Glomerular visceral epithelial cell (primary cell): ENCODE data around the gene RPL9.
"Not testable (repeated sequence)": the region's sequence is repeated elsewhere in the genome, so short reads cannot be mapped to it uniquely, and the experiment has no call there.

Source experiments
- DNase-seq: peaks from one replicate; pipeline ENCODE4 v3.0.0-alpha.2; 2016; ENCODE audit errors: extremely low spot score

The RPL9 gene

DNA sequence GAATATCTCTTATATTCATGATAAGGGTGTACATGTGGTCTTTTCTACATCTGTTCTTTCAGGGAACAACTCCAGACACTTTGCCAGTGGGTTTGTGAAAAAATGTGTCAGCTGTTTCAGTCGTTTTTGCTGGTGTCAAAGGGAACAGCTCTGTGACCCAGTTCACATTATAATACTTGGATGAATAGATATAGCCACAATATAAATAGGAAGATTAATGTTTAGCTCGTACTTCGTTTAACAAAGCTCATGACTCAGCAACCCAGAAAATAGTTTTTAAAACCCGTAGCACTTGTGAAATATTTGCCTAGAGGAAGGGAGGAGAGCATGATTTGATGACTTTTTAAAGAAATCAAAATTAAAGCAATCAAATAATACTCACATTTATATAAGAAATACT lies 8.0 kb upstream of the RPL9 start:
- peak; percentile 65 for DNase-seq

DNA sequence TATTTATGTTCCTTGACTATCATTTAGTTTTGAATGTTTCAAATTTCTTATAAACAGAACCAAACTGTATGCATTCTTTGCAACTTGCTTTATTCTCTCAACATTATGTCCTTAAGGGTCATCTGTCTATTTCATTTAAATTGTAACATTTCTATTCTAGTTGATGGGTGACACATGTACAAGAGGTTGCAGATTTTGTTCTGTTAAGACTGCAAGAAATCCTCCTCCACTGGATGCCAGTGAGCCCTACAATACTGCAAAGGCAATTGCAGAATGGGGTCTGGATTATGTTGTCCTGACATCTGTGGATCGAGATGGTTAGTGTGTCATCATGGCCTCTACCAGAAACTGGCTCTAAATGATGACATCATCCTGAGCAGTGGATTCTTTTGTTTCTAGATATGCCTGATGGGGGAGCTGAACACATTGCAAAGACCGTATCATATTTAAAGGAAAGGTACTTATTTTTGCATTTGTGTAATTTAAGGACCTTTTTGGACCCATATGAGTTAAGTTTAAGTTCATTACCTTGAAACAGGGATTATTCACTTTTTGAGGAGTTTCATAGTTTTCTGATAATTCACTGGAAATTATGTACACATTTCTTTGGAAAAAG lies 6.3 kb upstream of the RPL9 start:
- DNase-seq: peak; percentile 67

DNA sequence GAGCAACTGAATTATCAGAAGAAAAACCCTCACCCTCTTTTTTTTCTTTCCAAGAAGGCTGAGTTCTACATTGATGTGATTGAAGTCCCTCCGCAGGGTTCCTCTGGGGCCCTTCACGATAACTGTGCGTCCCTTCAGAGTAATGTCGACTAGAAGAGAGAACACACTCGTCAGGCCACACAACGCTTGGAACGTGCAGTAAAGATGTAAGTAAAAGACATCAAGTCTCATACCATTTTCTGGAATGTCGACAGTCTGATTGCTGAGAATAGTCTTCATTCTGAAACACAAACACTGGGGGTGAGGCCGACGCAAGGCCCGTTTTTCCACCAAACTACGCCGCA lies 589 bp downstream of the RPL9 start:
- DNase-seq: not testable (repeated sequence)

DNA sequence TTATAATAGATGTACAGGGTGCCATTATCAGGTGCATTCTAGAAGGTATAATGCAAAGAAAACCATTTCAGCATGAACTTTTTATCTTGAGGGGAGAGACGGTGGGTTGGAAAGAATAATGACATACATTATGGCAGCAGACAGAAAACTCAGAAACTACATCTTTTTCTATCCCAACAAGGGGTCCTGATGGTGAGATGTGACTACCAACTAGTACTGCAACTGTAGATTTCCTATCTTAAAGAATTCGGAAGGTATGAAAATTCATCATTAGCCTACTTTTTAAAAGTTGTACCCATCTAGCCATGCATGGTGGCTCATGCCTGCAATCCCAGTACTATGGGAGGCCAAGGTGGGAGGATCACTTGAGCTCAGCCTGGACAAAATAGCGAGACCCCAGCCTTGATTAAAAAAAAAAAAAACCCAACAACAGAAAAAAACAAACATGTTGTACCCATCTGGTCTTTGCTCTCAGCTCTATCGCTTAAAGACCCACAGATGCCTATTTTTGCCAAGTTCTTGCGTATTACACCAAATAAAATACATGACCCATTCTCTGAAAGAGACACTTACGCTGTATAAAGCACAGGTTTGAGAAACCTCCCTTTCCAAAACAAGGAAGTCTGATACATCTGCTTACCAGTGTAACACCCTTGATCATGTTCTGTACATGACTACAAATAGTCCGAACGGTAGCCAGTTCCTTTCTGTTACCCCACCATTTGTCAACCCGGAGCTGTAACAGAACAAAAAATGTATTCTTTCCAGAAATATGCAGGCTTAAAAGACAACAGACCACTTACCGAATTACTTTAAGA lies 1.6 kb downstream of the RPL9 start:
- DNase-seq: no peak

DNA sequence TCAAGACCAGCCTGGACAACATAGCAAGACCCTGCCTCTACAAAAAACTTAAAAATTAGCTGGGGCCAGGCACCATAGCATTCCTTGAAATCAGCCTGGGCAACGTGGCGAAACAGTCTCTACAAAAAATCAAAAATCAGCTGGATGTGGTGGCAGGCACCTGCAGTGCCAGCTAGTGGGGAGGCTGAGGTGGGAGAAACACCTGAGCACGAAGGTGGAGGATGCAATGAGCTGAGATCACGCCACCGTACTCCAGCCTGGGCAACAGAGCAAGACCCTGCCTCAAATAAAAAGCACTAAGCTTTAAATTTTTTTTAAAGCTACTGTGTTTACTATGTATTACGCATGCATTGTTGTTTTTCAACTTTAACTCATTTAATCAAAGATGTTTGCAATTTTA lies 3.2 kb downstream of the RPL9 start:
- DNase-seq: no peak

DNA sequence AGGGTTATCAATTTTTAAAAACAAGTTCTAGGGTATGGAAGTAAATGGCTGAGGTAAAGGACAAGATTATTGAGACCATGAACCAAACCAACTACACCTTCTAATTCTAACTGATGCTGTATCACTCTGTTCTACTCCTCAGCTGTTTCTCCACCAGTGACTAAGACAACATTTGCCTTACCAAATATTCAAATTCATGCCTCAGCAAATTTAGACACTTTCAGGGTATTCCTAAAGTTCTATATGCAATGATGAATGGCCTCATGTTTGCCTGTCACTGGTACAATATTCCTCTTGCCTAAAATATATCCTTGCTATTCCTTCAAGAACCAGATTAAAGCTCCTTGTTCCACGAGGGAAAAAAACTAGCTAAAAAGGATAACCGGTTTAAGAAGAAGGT lies 5.0 kb downstream of the RPL9 start:
- no peak for DNase-seq

DNA sequence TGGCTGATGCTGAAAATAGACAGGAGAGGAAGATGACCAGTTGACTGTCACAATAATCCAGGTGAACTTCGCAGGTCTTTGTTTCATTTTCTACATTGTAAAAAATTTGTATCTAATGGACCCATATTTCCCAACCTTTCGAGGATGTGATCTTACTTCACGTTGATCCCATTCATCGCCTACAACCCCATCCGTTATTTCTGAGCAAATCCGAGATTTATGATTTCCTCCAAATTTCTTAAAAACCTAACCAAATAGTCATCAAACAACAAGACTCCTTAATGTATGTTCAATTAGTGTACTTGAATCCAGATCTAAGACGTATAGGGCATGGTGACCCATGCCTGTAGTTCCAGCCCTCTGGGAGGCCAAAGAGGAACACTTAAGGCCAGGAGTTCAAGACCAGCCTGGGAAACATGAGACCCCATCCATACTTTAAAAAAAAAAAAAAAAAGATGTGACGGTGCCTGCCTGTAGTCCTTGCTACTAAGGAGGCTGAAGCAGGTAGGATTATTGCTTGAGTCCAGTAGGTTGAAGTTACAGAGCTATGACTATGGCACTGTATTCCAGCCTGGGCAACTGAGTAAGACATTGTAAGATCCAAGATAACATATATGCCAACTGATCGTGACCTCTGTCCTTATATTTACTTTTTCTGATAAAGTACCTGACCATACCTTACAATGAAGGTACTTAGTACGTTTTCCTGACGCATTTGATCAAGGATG lies 5.7 kb downstream of the RPL9 start:
- no peak for DNase-seq

DNA sequence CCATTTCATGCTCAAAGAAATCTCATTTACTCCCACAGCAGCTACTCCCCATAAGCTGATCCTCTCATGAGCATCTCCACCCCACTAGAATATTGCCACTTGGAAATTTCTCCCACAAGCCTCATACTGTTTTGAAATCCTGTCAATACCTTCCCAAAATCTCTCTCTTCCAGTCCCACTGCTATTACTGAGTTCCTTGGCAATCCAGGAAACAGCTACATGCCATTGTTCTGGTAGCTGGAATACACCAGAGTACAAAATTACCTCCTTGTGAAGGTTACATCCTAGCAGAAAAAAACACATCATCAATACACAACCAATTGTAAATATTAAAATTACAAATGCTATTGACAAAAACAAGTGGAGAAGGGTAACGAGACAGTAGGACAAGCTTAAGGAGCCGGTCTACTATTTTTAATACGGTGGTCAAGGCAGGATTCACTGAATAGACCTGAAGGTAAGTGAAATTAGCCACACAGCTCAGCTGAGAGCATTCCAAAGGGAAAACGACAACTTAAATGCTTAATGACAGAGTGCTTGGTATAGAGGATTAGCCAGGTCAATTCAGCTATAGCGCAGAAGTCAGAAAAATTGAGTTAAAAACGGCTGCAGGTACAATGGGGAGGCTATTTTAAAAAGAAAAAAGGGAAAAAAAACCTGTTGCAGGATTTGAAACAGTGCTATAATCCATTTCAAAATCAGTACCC lies 6.4 kb downstream of the RPL9 start:
- no peak for DNase-seq

DNA sequence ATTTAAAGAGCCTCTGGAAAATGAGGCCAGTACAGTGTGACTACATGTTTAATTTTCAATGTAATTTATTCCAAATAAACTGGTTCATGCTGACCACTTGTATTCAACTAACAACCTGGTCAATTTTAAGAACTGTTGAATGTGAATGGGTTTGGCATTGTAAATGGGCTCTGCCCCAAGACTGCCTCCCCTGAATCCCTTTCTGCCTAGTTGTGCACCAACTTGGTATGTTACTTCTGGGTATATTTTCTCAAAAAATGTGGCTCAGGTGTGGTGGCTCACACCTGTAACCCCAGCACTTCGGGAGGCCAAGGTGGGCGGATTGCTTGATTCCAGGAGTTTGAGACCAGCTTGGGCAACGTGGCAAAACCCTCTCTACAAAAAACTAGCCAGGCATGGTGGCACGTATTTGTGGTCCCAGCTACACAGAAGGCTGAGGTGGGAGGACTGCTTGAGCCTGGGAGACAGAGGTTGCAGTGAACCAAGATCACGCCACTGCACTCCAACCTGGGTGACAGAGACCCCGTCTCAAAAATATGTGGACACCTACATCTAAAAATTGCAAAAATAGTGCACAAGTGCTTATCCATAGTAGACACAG lies 7.2 kb downstream of the RPL9 start:
- DNase-seq: no peak

DNA sequence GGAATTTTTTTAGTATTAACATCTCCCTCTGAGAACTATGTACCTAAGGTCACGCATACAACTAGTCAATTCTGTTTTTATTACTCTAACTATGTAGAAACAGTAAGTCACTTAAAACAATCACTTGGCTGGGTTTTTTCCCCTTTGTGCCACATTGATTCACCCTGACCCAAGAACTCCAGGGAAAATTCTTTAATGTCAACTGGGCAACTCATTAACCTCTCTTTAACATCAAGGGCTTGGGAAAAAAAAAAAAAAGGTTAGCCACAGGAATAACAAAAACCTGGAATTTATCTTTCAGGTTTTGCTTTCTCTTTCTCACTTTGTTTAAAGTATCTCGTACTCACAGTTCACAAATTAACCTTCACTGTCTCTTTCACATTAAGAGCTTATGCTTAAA lies 8.1 kb downstream of the RPL9 start:
- DNase-seq: peak; percentile 50

DNA sequence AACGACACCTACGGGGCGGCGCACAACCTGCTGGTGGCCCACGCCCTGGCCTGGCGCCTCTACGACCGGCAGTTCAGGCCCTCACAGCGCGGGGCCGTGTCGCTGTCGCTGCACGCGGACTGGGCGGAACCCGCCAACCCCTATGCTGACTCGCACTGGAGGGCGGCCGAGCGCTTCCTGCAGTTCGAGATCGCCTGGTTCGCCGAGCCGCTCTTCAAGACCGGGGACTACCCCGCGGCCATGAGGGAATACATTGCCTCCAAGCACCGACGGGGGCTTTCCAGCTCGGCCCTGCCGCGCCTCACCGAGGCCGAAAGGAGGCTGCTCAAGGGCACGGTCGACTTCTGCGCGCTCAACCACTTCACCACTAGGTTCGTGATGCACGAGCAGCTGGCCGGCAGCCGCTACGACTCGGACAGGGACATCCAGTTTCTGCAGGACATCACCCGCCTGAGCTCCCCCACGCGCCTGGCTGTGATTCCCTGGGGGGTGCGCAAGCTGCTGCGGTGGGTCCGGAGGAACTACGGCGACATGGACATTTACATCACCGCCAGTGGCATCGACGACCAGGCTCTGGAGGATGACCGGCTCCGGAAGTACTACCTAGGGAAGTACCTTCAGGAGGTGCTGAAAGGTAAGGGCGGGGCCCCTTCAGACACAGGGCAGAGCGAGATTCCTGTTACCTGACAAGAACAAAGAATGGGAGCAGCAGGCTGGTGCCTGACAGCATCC lies 11.7 kb downstream of the RPL9 start:
- DNase-seq: no peak

DNA sequence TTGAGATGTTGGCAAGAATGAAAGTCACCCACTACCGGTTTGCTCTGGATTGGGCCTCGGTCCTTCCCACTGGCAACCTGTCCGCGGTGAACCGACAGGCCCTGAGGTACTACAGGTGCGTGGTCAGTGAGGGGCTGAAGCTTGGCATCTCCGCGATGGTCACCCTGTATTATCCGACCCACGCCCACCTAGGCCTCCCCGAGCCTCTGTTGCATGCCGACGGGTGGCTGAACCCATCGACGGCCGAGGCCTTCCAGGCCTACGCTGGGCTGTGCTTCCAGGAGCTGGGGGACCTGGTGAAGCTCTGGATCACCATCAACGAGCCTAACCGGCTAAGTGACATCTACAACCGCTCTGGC lies 12.3 kb downstream of the RPL9 start:
- no peak for DNase-seq

DNA sequence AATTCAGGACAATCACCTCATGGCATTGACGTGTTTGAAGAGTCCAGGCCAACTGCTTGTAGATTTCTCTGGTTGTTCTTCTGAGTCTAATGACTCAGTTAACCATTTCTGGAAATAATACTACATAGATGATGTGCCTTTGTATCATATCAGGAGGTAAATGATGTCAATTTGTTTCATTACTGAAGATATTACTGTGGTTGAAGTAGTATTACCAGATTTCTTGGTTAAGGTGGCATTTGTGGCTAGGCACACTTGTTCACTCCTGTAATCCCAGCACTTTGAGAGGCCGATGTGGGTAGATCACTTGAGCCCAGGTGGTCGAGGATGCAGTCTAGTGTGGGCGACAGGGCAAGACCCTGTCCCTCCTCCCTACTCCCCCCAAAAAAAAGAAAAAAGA lies 15.7 kb downstream of the RPL9 start:
- DNase-seq: no peak

DNA sequence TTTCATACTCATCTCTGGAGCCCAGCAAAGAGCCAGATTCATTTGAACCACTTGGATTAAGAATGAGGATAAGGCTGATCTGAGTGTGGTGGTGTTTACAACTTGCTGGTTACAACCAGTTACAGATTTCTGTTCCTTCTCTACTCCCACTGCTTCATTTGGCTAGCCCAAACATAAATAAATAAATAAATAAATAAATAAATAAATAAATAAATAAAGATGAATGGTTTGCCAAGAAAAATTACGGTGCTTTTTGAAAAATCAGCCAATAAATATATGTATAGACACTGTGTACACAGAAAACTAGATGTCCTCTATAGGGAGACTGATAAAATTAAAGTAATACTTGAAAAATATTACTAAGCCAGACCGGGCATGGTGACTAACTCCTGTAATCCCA lies 17.1 kb downstream of the RPL9 start:
- DNase-seq: no peak

DNA sequence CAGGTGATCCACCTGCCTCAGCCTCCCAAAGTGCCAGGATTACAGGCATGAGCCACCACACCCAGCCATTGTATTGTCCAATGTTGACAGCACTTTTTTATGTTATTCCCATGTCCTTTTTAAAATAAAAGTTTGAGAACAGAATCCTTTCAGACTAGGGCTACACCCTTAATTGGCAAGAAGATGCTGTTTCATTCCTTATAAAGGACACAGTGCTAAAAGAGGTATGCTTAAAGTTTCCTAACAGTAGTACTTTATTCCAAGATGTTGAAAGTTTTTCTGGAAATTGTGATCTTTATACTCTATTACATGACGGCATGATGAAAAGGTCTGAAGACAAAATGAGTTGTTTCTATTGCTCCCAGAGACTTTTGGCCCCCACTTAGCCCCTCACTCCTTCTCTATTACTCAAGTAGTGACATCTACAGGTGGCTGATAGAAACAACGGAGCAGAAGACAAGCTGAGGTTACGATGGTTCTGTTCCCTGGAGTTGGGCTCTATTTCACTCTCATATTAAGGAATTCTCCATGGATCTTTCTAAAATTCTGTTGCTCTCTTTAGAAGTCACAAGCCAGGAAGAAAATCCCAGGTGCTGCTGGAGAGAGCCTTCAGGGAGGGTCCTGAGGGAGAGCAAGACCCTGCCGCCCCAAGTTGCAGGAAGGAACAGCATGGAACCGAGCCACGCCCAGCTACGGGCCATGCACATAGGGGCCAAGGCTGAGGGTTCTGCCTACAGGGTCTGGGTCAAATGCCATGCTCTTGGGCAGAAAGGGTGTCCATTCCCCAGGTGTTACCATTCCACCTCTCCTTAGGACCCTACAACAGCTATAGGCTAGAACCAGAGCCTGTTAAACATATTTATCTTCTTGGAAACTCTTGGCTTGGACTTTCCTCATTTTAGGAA lies 22.8 kb downstream of the RPL9 start:
- no peak for DNase-seq

DNA sequence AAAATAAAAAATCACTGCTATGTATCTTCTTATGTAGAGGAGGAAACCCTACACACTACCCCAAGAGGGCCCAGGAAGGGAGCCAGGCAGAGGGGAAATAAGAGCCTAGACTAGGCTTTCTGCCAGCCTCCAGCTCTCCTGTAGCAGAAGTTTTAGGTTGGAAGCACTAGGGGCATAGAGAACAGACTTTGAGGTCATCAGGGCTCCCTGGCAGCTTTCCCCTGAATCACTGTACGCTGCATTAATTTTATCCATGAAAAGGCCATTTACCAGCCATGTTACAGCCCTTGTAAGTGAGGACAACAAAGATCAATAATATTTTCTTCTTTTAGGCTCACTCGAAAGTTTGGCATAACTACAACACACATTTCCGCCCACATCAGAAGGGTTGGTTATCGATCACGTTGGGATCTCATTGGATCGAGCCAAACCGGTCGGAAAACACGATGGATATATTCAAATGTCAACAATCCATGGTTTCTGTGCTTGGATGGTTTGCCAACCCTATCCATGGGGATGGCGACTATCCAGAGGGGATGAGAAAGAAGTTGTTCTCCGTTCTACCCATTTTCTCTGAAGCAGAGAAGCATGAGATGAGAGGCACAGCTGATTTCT lies 24.7 kb downstream of the RPL9 start:
- DNase-seq: no peak

DNA sequence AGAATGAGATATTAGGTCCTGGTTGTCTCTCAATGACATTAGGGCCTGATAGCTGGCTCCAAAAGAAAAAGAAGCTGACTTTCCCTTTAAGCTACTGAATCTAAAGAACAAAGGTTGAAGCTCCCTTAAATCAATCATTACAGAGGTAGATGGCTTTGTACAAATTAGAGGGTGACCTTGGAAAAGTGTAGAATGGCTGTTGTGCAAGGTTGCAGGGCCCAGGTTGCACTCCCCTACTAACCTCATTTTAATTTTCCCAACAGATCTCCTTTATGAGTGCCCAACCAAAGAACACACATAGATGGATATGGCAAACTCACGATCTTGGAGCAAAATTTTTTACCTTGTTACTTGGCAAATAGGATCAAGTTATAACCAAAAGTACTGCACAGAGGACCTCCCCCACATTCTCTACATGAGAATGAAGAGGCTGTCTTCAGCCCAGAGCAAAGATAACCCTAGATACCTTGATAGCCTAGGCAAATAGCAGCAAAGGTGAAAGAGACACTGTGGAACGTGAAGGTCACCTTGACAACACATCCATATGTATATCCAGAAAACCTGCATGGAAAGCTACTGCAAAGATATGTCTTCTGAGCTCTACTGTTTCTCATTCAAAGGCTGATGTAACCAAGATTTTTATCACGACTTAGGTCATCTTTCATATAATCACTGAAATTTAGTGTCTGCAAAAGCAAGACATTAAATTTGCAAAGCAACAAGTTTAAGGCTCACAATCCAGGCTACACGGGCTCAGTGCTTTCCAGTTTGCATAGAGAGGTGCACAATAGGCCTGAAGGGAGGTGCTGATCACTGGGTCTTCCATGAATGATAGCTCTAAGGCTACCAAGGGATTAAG lies 29.0 kb downstream of the RPL9 start:
- DNase-seq: no peak

DNA sequence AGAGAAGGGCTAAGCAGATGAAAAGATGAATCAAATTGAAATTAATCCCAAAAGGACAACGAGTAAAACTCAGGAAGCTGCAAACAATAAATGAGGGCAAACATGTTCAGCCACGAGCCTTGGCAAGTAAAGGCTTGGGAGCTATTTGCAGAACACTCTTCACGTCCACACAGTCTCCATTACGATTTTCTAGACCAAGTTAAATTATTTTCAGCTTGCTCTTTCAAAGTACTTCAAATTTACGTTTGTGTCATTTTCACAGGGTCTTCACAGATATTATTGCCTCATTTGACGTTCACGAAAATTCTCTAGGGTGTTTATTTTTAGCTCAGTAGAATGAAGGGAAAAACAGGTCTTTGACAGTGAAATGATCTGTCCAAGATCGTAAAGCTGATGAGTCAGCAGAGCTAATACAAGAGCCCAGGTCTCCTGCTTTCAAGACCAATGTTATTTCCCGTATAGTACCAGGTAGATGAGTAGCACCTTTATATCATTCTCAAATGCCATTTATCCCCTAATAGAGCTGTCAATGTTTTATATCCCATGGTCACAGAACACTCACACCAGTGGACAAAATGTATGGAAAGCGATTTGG lies 31.1 kb downstream of the RPL9 start:
- no peak for DNase-seq

DNA sequence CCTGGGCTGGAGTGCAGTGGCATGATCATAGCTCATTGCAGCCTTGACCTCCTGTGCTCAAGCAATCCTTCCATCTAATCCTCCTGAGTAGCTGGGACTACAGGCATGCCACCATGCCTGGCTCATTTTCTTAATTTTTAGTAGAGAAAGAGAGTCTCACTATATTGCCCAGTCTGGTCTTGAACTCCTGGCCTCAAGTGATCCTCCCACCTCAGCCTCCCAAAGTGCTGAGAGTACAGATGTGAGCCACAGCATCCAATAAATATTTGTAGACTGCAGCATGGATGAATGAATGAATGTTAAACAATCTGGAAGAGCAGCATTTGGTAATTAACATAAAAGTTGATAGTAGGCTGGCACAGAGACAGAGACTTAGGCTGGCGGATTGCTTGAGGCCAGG lies 32.0 kb downstream of the RPL9 start:
- no peak for DNase-seq
